WTC11 (cell line): ENCODE measurements around the gene BPIFB4. TPM values are rescaled to one million over a fixed set of nuclear protein-coding genes. Genes with fewer than 3 reads are reported as not detected.

Experiments used
- total RNA-seq: library from RNA; stranded (reverse); gene quantifications from 3 replicates; pipeline ENCODE4 v1.2.3, GENCODE V29; 2021

BPIFB4 gene
- total RNA-seq, 1 experiment from 2014 or later = not detected

Other genes starting within 250 kb of the BPIFB4 start
- gene EFCAB8, start 220.7 kb upstream of the BPIFB4 start, total RNA-seq = 0.17 to 0.55 TPM (median 0.32 TPM) in 3 replicates
- gene SUN5, start 75.2 kb upstream of the BPIFB4 start, total RNA-seq = not detected in 3 replicates
- gene BPIFB2, start 71.9 kb upstream of the BPIFB4 start, total RNA-seq = 0.09 TPM in 3 replicates
- gene BPIFB6, start 48.0 kb upstream of the BPIFB4 start, total RNA-seq = not detected in 3 replicates
- gene BPIFB3, start 25.7 kb upstream of the BPIFB4 start, total RNA-seq = not detected in 3 replicates
- not detected in 3 replicates for gene BPIFA2, start 88.5 kb downstream of the BPIFB4 start, total RNA-seq
- gene BPIFA3, start 137.7 kb downstream of the BPIFB4 start, total RNA-seq = not detected in 3 replicates
- not detected in 3 replicates for gene BPIFA1, start 156.4 kb downstream of the BPIFB4 start, total RNA-seq
- gene BPIFB1, start 203.6 kb downstream of the BPIFB4 start, total RNA-seq = 0.09 to 0.11 TPM in 2 of 3 replicates, not detected in the other